ENCODE measurements around the gene CTAGE1. TPM values are rescaled to one million over a fixed set of nuclear protein-coding genes. Genes with fewer than 3 reads are reported as not detected.

Gene CTAGE1
- total RNA-seq, 1 experiment from 2014 or later, result not detected

GRCh38 chr18:22432657-22433137 lies 15.0 kb upstream of the CTAGE1 start:
- Histone ChIP-seq H3K9me3 (ENCODE audit: low read length) (no peaks in the 10 kb centered on the region), H3K79me2 (ENCODE audit: low read length) (no peaks in the 10 kb centered on the region), H3K9me2 (replicated peaks; ENCODE audit: insufficient read depth, low read length) (no peaks in the 10 kb centered on the region), H3K4me1 (ENCODE audit: low read length) (peaks cover 7% of the 10 kb centered on the region), H4K20me1 (ENCODE audit: insufficient read depth, low read depth, low read length) (no peaks in the 10 kb centered on the region), H3K4me3 (ENCODE audit: low read length) (no peak overlapping the region), H2AFZ (ENCODE audit: low read length) (no peak overlapping the region), H3K4me2 (ENCODE audit: low read depth, low read length, poor library complexity, severe bottlenecking) (no peak overlapping the region), H3K27ac (ENCODE audit: low read length) (no peak overlapping the region), H3K9ac (ENCODE audit: low read length) (no peak overlapping the region), H3K27me3 (ENCODE audit: low read length) (no peaks in the 10 kb centered on the region), H3K36me3 (ENCODE audit: insufficient read depth, low read length) (no peaks in the 10 kb centered on the region)
- DNase-seq, result no peak

- Histone ChIP-seq H3K9ac (ENCODE audit: low read length) (no peak overlapping the region), H3K79me2 (ENCODE audit: low read length) (no peaks in the 10 kb centered on the region), H3K4me1 (ENCODE audit: low read length) (peaks cover 7% of the 10 kb centered on the region), H3K4me2 (ENCODE audit: low read depth, low read length, poor library complexity, severe bottlenecking) (no peak overlapping the region), H4K20me1 (ENCODE audit: insufficient read depth, low read depth, low read length) (no peaks in the 10 kb centered on the region), H3K9me3 (ENCODE audit: low read length) (no peaks in the 10 kb centered on the region), H3K4me3 (ENCODE audit: low read length) (no peak overlapping the region), H3K27ac (ENCODE audit: low read length) (no peak overlapping the region), H2AFZ (ENCODE audit: low read length) (no peak overlapping the region), H3K36me3 (ENCODE audit: insufficient read depth, low read length) (no peaks in the 10 kb centered on the region), H3K27me3 (ENCODE audit: low read length) (no peaks in the 10 kb centered on the region), H3K9me2 (replicated peaks; ENCODE audit: insufficient read depth, low read length) (no peaks in the 10 kb centered on the region)
- DNase-seq, result no peak
Observed at GRCh38 chr18:22429564-22429963, 11.8 kb upstream of the CTAGE1 start.

- DNase-seq, result no peak
- H3K4me3 ChIP-seq (ENCODE audit: low read length), result no peak overlapping the region
- no peak overlapping the region for H3K9ac ChIP-seq (ENCODE audit: low read length)
- no peaks in the 10 kb centered on the region for H3K9me3 ChIP-seq (ENCODE audit: low read length)
- H3K9me2 ChIP-seq (replicated peaks; ENCODE audit: insufficient read depth, low read length), result no peaks in the 10 kb centered on the region
- peaks cover under 1% of the 10 kb centered on the region; the same call in 1 of the 2 replicates for H3K4me1 ChIP-seq (ENCODE audit: low read length)
- no peaks in the 10 kb centered on the region for H3K79me2 ChIP-seq (ENCODE audit: low read length)
- H3K36me3 ChIP-seq (ENCODE audit: insufficient read depth, low read length), result no peaks in the 10 kb centered on the region
- no peaks in the 10 kb centered on the region for H4K20me1 ChIP-seq (ENCODE audit: insufficient read depth, low read depth, low read length)
- no peak overlapping the region for H3K27ac ChIP-seq (ENCODE audit: low read length)
- no peak overlapping the region for H2AFZ ChIP-seq (ENCODE audit: low read length)
- no peak overlapping the region for H3K4me2 ChIP-seq (ENCODE audit: low read depth, low read length, poor library complexity, severe bottlenecking)
- H3K27me3 ChIP-seq (ENCODE audit: low read length), result no peaks in the 10 kb centered on the region
Observed at GRCh38 chr18:22428672-22429071, 11.0 kb upstream of the CTAGE1 start.

GRCh38 chr18:22427822-22428549 lies 10.3 kb upstream of the CTAGE1 start:
- H3K9me2 ChIP-seq (replicated peaks; ENCODE audit: insufficient read depth, low read length), result no peaks in the 10 kb centered on the region
- no peak overlapping the region for H3K4me2 ChIP-seq (ENCODE audit: low read depth, low read length, poor library complexity, severe bottlenecking)
- DNase-seq, result no peak
- no peak overlapping the region for H2AFZ ChIP-seq (ENCODE audit: low read length)
- H3K4me3 ChIP-seq (ENCODE audit: low read length), result no peak overlapping the region
- no peaks in the 10 kb centered on the region for H3K4me1 ChIP-seq (ENCODE audit: low read length)
- no peak overlapping the region for H3K9ac ChIP-seq (ENCODE audit: low read length)
- H4K20me1 ChIP-seq (ENCODE audit: insufficient read depth, low read depth, low read length), result no peaks in the 10 kb centered on the region
- no peaks in the 10 kb centered on the region for H3K36me3 ChIP-seq (ENCODE audit: insufficient read depth, low read length)
- H3K79me2 ChIP-seq (ENCODE audit: low read length), result no peaks in the 10 kb centered on the region
- H3K9me3 ChIP-seq (ENCODE audit: low read length), result no peaks in the 10 kb centered on the region
- H3K27me3 ChIP-seq (ENCODE audit: low read length), result no peaks in the 10 kb centered on the region
- H3K27ac ChIP-seq (ENCODE audit: low read length), result no peak overlapping the region

GRCh38 chr18:22424565-22424963 lies 6.8 kb upstream of the CTAGE1 start:
- H2AFZ ChIP-seq (ENCODE audit: low read length), result no peak overlapping the region
- H3K9me3 ChIP-seq (ENCODE audit: low read length), result no peaks in the 10 kb centered on the region
- no peaks in the 10 kb centered on the region for H3K79me2 ChIP-seq (ENCODE audit: low read length)
- H3K4me2 ChIP-seq (ENCODE audit: low read depth, low read length, poor library complexity, severe bottlenecking), result no peak overlapping the region
- no peaks in the 10 kb centered on the region for H3K27me3 ChIP-seq (ENCODE audit: low read length)
- H3K36me3 ChIP-seq (ENCODE audit: insufficient read depth, low read length), result no peaks in the 10 kb centered on the region
- no peak overlapping the region for H3K4me3 ChIP-seq (ENCODE audit: low read length)
- H3K4me1 ChIP-seq (ENCODE audit: low read length), result no peaks in the 10 kb centered on the region
- no peak overlapping the region for H3K27ac ChIP-seq (ENCODE audit: low read length)
- no peak overlapping the region for H3K9ac ChIP-seq (ENCODE audit: low read length)
- no peak for DNase-seq
- H4K20me1 ChIP-seq (ENCODE audit: insufficient read depth, low read depth, low read length), result no peaks in the 10 kb centered on the region
- no peaks in the 10 kb centered on the region for H3K9me2 ChIP-seq (replicated peaks; ENCODE audit: insufficient read depth, low read length)

- H3K4me3 ChIP-seq (ENCODE audit: low read length), result no peak overlapping the region
- H3K36me3 ChIP-seq (ENCODE audit: insufficient read depth, low read length), result no peaks in the 10 kb centered on the region
- no peak overlapping the region for H3K27ac ChIP-seq (ENCODE audit: low read length)
- no peak overlapping the region for H3K4me2 ChIP-seq (ENCODE audit: low read depth, low read length, poor library complexity, severe bottlenecking)
- no peaks in the 10 kb centered on the region for H3K9me2 ChIP-seq (replicated peaks; ENCODE audit: insufficient read depth, low read length)
- H3K79me2 ChIP-seq (ENCODE audit: low read length), result no peaks in the 10 kb centered on the region
- H3K27me3 ChIP-seq (ENCODE audit: low read length), result no peaks in the 10 kb centered on the region
- no peaks in the 10 kb centered on the region for H3K9me3 ChIP-seq (ENCODE audit: low read length)
- no peaks in the 10 kb centered on the region for H3K4me1 ChIP-seq (ENCODE audit: low read length)
- H2AFZ ChIP-seq (ENCODE audit: low read length), result no peak overlapping the region
- no peaks in the 10 kb centered on the region for H4K20me1 ChIP-seq (ENCODE audit: insufficient read depth, low read depth, low read length)
- H3K9ac ChIP-seq (ENCODE audit: low read length), result no peak overlapping the region
- DNase-seq, result no peak
Observed at GRCh38 chr18:22423878-22424564, 6.3 kb upstream of the CTAGE1 start.

GRCh38 chr18:22422909-22423548 lies 5.3 kb upstream of the CTAGE1 start:
- Histone ChIP-seq H4K20me1 (ENCODE audit: insufficient read depth, low read depth, low read length) (no peaks in the 10 kb centered on the region), H3K27ac (ENCODE audit: low read length) (no peak overlapping the region), H3K79me2 (ENCODE audit: low read length) (no peaks in the 10 kb centered on the region), H3K4me2 (ENCODE audit: low read depth, low read length, poor library complexity, severe bottlenecking) (no peak overlapping the region), H3K4me1 (ENCODE audit: low read length) (no peaks in the 10 kb centered on the region), H3K9me2 (replicated peaks; ENCODE audit: insufficient read depth, low read length) (no peaks in the 10 kb centered on the region), H3K4me3 (ENCODE audit: low read length) (no peak overlapping the region), H3K36me3 (ENCODE audit: insufficient read depth, low read length) (no peaks in the 10 kb centered on the region), H2AFZ (ENCODE audit: low read length) (no peak overlapping the region), H3K9ac (ENCODE audit: low read length) (no peak overlapping the region), H3K27me3 (ENCODE audit: low read length) (no peaks in the 10 kb centered on the region), H3K9me3 (ENCODE audit: low read length) (no peaks in the 10 kb centered on the region)
- no peak for DNase-seq

- H3K4me2 ChIP-seq (ENCODE audit: low read depth, low read length, poor library complexity, severe bottlenecking), result no peak overlapping the region
- no peak for DNase-seq
- no peak overlapping the region for H3K27ac ChIP-seq (ENCODE audit: low read length)
- no peak overlapping the region for H3K9ac ChIP-seq (ENCODE audit: low read length)
- H3K27me3 ChIP-seq (ENCODE audit: low read length), result no peaks in the 10 kb centered on the region
- no peaks in the 10 kb centered on the region for H3K9me3 ChIP-seq (ENCODE audit: low read length)
- H3K79me2 ChIP-seq (ENCODE audit: low read length), result no peaks in the 10 kb centered on the region
- no peak overlapping the region for H3K4me3 ChIP-seq (ENCODE audit: low read length)
- H3K9me2 ChIP-seq (replicated peaks; ENCODE audit: insufficient read depth, low read length), result no peaks in the 10 kb centered on the region
- H2AFZ ChIP-seq (ENCODE audit: low read length), result no peak overlapping the region
- H4K20me1 ChIP-seq (ENCODE audit: insufficient read depth, low read depth, low read length), result no peaks in the 10 kb centered on the region
- H3K36me3 ChIP-seq (ENCODE audit: insufficient read depth, low read length), result no peaks in the 10 kb centered on the region
- H3K4me1 ChIP-seq (ENCODE audit: low read length), result no peaks in the 10 kb centered on the region
Observed at GRCh38 chr18:22420652-22421051, 2.9 kb upstream of the CTAGE1 start.
